Measurements from ENCODE around the gene CCDC154.
"Not testable (repeated sequence)": the region's sequence is repeated elsewhere in the genome, so short reads cannot be mapped to it uniquely, and the experiment has no call there.

CCDC154 gene

DNA sequence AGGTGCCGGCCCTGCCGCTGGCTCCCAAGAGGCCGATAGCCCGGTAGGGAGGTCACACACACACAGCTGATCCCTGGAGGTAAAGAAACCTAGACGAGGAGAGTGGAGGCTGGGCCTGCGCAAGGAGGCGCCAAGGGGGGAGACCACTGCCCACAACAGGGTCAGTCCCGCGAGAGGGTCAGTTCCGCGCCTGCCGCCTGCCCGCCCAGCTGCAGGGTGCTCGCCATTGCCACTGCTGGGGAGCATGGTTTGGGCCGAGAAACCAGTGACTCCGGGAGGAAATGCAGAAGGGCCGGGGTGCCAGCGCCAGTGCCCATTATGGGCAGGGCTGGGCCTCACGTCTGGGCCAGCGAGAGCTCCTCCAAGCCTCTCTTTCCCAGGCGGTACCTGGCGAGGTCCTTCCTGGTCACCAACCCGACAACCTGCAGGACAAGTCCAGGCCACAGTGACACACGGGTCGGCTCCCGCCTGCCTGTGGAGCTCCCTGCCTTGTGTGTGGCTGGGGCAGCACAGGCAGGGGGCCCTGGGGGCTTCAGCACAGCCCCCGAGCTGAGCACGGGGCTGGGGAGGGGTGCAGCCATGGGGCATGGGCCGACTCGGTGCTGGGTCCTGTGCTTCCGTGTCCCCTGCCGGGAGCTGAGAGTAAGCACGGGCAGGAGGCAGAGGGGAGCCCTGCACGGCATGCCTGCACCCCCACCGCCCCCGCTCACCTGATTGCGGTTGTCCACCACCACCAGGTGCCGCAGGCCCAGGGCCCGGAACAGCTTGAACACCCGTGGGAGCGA, 2.1 kb upstream of the CCDC154 start:
- TF ChIP-seq, protein P1, sequence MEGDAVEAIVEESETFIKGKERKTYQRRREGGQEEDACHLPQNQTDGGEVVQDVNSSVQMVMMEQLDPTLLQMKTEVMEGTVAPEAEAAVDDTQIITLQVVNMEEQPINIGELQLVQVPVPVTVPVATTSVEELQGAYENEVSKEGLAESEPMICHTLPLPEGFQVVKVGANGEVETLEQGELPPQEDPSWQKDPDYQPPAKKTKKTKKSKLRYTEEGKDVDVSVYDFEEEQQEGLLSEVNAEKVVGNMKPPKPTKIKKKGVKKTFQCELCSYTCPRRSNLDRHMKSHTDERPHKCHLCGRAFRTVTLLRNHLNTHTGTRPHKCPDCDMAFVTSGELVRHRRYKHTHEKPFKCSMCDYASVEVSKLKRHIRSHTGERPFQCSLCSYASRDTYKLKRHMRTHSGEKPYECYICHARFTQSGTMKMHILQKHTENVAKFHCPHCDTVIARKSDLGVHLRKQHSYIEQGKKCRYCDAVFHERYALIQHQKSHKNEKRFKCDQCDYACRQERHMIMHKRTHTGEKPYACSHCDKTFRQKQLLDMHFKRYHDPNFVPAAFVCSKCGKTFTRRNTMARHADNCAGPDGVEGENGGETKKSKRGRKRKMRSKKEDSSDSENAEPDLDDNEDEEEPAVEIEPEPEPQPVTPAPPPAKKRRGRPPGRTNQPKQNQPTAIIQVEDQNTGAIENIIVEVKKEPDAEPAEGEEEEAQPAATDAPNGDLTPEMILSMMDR (IDR thresholded peaks at IDR 0.05; ENCODE audit: insufficient read depth, missing control alignments) = no peak
- DNase-seq (ENCODE audit: insufficient read length, low spot score) = no peak
- FAIRE-seq = no peak

DNA sequence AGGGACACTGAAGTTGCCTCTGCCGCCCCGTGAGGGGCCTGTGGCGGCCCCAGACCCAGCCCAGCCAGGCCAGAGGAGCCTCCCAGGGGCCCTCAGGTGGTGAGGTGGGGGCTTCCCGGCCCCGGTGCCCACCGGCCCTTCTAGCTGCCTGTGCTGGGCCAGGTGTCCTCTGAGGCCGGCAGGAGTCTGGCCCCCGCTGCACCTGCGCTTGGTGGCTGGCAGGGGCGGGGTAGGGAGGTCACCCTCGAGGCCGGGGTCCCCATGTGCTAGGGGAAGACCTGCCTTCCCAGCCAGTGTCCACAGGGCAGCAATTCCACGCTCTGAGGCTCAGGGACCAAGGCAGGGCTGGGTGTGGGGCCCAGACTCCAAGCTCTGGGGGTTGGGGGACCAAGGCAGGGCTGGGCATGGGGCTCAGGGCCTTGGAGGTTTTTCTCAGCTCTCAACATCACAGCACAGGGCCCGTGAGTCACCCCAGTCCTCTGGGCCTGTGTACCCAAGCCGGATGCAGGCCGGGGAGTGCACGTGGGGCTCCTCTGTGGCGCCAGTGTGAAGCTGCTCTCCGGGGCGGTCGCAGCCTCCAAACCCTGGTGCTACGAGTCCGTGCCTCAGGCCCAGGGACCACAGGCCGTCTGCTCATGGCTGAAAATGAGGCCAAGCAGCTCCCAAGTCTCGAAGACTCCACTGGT, 1.3 kb upstream of the CCDC154 start:
- TF ChIP-seq, protein P1 (IDR thresholded peaks at IDR 0.05; ENCODE audit: insufficient read depth, missing control alignments) = no peak
- FAIRE-seq (no peak), DNase-seq (ENCODE audit: insufficient read length, low spot score) (no peak)

DNA sequence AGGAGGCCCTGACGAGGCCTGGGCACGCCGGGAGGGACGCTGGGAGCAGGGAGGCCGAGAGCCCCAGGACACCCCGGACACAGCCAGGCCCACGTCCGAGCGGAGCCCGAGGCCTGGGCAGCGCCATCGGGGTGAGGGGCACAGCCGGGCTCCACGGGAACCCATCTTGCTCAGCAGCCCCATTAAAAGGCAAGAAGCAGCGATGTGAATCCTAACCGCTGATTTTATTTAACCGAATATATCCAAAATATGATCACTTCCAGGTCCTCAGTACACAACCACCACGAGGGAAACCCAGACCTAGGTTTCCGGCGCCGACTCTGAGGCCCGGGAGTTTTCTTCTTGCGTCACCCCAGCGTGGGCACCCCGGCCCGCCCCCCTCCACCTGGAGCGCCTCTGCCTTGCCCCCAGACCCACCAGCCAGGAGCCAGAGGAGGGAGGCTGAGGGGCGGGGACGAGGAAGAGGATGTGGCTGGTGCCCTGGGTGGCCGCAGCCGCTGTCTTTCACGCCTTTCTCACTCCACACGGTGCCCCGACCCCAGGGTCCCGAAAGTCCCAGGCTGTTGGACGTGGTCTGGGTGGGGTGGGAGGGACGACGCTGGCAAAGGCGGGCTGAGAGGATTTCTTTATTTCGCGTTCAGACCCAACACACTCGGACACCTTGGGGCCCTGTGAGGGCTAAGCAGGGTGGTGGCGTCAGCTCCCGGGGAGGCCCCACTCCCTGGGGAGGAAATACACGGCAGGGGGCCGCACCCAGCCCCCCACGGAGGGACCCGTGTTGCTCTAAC, 568 bp upstream of the CCDC154 start:
- FAIRE-seq = no peak
- no peak for DNase-seq (ENCODE audit: insufficient read length, low spot score)

DNA sequence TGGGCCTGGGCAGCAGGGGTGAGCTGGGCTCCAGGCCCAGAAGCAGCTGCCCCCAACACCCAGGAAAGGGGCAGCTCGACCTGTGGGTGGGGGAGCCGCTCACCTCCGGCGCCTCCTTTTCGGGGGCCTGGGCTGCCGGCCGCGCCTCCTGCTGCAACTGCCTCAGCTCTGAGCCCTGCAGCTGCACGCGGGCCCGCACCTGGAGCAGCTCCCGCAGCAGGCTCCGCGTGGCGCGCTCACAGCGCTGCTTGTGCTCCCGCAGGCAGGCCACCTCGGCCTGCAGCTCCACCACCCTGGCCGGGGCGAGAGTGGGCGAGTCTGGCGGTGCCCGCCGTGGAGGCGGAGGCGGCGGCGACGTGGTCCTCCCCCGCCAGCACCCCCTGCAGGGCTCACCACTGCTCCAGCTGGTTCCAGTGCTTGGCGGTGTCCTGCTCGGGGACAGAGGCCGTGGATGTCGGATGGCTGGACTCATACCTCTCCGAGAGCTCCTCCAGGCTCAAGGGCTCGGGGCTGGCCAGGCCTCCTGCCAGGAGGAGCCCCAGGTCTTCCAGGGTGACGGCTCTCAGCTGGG, 868 bp downstream of the CCDC154 start:
- TF ChIP-seq, protein P1 (IDR thresholded peaks at IDR 0.05; ENCODE audit: insufficient read depth, missing control alignments) = no peak
- DNase-seq (ENCODE audit: insufficient read length, low spot score) = no peak
- FAIRE-seq = no peak

More for the DNA sequence above, 568 bp upstream of the CCDC154 start:
- TF ChIP-seq, protein P1 (IDR thresholded peaks at IDR 0.05; ENCODE audit: insufficient read depth, missing control alignments) = no peak

DNA sequence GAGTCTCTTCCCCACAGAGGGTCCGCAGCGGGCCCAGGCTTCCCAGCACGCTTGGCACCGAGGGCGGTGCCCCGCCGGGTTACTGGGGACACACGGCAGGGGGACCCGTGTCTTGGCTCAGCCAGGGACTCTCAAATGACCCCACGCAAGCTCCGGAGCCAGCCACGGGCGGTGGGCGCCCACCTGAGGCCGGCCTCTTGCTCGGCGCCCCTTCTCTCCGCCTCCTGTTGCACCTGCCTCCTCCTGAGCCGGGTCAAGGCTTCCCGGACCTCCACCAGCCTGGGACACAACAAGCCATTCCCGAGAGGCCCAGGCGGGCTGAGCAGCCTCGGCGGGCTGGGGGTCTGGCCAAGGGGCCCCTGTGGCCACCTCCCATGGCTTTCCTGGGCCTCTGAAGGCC, 1.7 kb downstream of the CCDC154 start:
- FAIRE-seq = no peak

DNA sequence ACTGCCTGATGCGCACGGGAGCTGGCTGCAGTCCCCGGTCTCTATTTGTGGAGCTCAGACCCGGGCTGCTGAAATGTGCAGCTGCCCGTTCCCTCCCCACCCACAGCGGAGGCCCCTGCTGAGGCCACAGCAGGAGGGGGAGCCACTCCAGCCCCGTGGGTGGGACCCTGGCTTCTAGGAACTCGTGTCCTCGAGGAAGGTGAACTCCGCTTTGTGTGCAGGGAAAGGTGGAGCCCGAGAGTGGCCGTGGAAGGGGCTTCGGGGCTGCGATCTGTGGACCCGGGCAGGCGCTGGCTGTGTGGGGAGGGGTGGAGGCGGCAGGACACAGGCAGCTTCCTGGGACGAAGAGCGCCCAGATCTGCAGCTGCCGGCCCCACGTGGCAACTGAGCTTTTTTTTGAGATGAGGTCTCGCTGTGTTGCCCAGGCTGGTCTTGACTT, 2.9 kb downstream of the CCDC154 start:
- FAIRE-seq = no peak
- TF ChIP-seq, protein P1 (IDR thresholded peaks at IDR 0.05; ENCODE audit: insufficient read depth, missing control alignments) = no peak
- DNase-seq (ENCODE audit: insufficient read length, low spot score) = no peak

More for the DNA sequence above, 1.7 kb downstream of the CCDC154 start:
- DNase-seq (ENCODE audit: insufficient read length, low spot score) = no peak
- TF ChIP-seq, protein P1 (IDR thresholded peaks at IDR 0.05; ENCODE audit: insufficient read depth, missing control alignments) = no peak

DNA sequence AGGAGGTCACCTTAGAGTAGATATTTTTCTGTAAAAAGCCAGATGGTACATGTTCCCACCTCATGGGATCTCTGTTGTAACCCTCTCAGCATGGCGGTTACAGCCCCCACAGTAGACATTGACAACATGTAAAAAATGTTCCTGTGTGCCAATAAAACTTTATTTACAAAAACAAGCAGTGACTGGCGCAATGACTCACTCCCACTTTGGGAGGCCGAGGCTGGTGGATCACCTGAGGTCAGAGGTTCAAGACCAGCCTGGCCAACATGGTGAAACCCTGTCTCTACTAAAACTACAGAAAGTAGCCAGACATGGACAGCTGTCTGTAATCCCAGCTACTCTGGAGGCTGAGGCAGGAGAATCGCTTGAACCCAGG, 4.7 kb downstream of the CCDC154 start:
- not testable (repeated sequence) for FAIRE-seq; DNase-seq (ENCODE audit: insufficient read length, low spot score)

Data from D721Med (cell line).